PC-9 (cell line): ENCODE results near the gene TBC1D10B. TPM values are rescaled to one million over a fixed set of nuclear protein-coding genes. Genes with fewer than 3 reads are reported as not detected.

Experiments used
- BruUV-seq: library from RNA; stranded (reverse); fragments of 400-500 nt; replicated peaks from 2 replicates; lab custom pipeline; 2021; lab: Mats Ljungman, UMichigan
- CTCF ChIA-PET: fragments of 300-600 bp; sonication (Branson Sonifier 250); formaldehyde crosslinking; loops from one replicate; lab custom pipeline; 2022; ENCODE audit warnings: antibody characterized with exemption; lab: Charles Lee
- POLR2A ChIA-PET: fragments of 300-600 bp; sonication (Branson Sonifier 250); formaldehyde crosslinking; loops from one replicate; lab custom pipeline; 2022; ENCODE audit warnings: antibody characterized with exemption; ENCODE audit not compliant: unreplicated experiment; lab: Charles Lee
- DNase-seq, 2 experiments: peaks; one replicate each; pipeline versions ENCODE4 v3.0.0 to v3.0.0-alpha.2; 2015 to 2022; ENCODE audit warnings: mixed read lengths in 1 of 2
- H2AFZ ChIP-seq: fragments of 200-600 bp; sonication (generic); 2 replicates; pipeline ENCODE4 v1.8.1; 2017; ENCODE audit warnings: antibody characterized with exemption
- H3F3A ChIP-seq: fragments of 200-600 bp; sonication (generic); 2 replicates; pipeline ENCODE4 v1.8.1; 2017; ENCODE audit warnings: antibody characterized with exemption, mild to moderate bottlenecking, low read depth; ENCODE audit not compliant: insufficient read depth
- H3K27ac ChIP-seq: fragments of 200-600 bp; sonication (generic); 2 replicates; pipeline ENCODE4 v1.6.1; 2016; ENCODE audit warnings: mixed run types
- H3K27me3 ChIP-seq: fragments of 200-600 bp; sonication (generic); 2 replicates; pipeline ENCODE4 v1.6.1; 2016; ENCODE audit warnings: low read depth, mixed run types; ENCODE audit not compliant: insufficient read depth
- H3K36me3 ChIP-seq: fragments of 200-600 bp; sonication (generic); 2 replicates; pipeline ENCODE4 v1.6.1; 2016; ENCODE audit warnings: low read depth, mixed run types
- H3K4me1 ChIP-seq: fragments of 200-600 bp; sonication (generic); replicated peaks from 2 replicates; pipeline ENCODE4 v1.6.1; 2016; ENCODE audit warnings: mixed run types; ENCODE audit not compliant: insufficient read depth
- H3K4me2 ChIP-seq: fragments of 200-600 bp; sonication (generic); 2 replicates; pipeline ENCODE4 v1.6.1; 2017; ENCODE audit warnings: mixed run types
- H3K4me3 ChIP-seq: fragments of 200-600 bp; sonication (generic); 2 replicates; pipeline ENCODE4 v1.6.1; 2016; ENCODE audit warnings: mixed run types
- H3K79me2 ChIP-seq: fragments of 200-600 bp; sonication (generic); 2 replicates; pipeline ENCODE4 v1.6.1; 2017; ENCODE audit warnings: low read depth, mixed run types
- H3K9me2 ChIP-seq: fragments of 200-600 bp; sonication (generic); 2 replicates; pipeline ENCODE4 v1.8.1; 2017; ENCODE audit warnings: mild to moderate bottlenecking; ENCODE audit not compliant: insufficient read depth
- H3K9me3 ChIP-seq: fragments of 200-600 bp; sonication (generic); 2 replicates; pipeline ENCODE4 v1.8.1; 2016; ENCODE audit warnings: low read depth; ENCODE audit not compliant: insufficient read depth
- H4K20me1 ChIP-seq: fragments of 200-600 bp; sonication (generic); 2 replicates; pipeline ENCODE4 v1.8.1; 2017; ENCODE audit not compliant: insufficient read depth
- CTCF ChIP-seq: fragments of 200-600 bp; sonication (generic); conservative IDR thresholded peaks from 2 replicates; pipeline ENCODE4 v1.6.1; 2017; ENCODE audit warnings: mixed run types, antibody characterized with exemption, mild to moderate bottlenecking, moderate library complexity
- EZH2 ChIP-seq: fragments of 200-600 bp; sonication (generic); IDR thresholded peaks from 2 replicates; pipeline ENCODE4 v1.8.0; 2017; ENCODE audit warnings: antibody characterized with exemption, low read depth
- intact Hi-C: fragments of 100-400 bp; cut with micrococcal nuclease; formaldehyde crosslinking; loops from one replicate; pipeline ENCODE4 v1.10.0; 2022; ENCODE audit not compliant: unreplicated experiment
- total RNA-seq: library from RNA; stranded (reverse); gene quantifications from 2 replicates; pipeline ENCODE4 v1.2.3, GENCODE V29; 2021

TBC1D10B gene
- total RNA-seq, 1 experiment from 2014 or later = 85.0 TPM

- POLR2A ChIA-PET = interaction anchor here (0.7 kb wide), 1 partner anchor 558 kb away, joined by 4 read pairs; no protein-coding TSS in a partner anchor
- Histone ChIP-seq H3K27me3 (no peaks in the 10 kb centered on the region), H3K9me2 (no peaks in the 10 kb centered on the region), H3F3A (peaks cover 31% of the 10 kb centered on the region), H3K4me1 (peaks cover 19% of the 10 kb centered on the region), H3K4me2 (peak overlapping the region; percentile 98; the same call in 1 of the 2 replicates), H3K36me3 (no peaks in the 10 kb centered on the region), H4K20me1 (no peaks in the 10 kb centered on the region), H3K27ac (no peak overlapping the region), H3K79me2 (peaks cover 13% of the 10 kb centered on the region; the same call in 1 of the 2 replicates), H3K9me3 (no peaks in the 10 kb centered on the region), H2AFZ (no peak overlapping the region), H3K4me3 (no peak overlapping the region)
- TF ChIP-seq CTCF = no peak
- no peak for TF ChIP-seq EZH2
- intact Hi-C loops = no loop called here
- DNase-seq = no peak
- TSS peak; percentile 51 for BruUV-seq
- CTCF ChIA-PET = interaction anchor here (0.6 kb wide), 1 partner anchor 16 kb away, joined by 5 read pairs; no protein-coding TSS in a partner anchor
These were observed 9.9 kb upstream of the TBC1D10B start for GRCh38 chr16:30380072-30380802.

DNA sequence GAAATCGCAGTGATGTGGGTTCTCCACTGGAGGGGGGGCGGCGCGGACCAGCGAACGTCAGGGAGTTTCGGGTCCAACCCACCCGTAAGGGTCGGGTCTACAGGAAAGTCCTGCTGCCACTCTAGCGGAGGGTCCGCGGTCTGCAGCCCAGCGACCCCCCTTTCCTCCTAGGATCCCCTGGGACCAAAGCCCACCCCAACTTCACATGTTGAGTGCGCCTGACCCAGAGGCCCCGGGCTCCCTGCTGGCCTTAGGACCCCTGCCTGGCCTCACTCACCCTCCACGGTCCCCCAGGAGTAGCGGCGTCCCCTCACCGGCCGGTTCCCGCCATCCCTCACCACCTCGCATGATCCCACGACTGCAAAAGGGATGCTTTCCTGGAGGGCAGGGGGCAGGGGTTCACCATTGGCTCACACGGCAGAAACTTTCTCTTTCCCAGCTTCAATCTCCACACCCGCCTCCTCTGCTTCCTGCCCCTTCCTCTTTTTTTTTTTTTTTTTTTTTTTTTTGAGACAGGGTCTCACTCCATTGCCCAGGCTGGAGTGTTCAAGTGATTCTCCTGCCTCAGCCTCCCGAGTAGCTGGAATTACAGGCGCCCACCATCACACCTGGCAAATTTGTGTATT is 9.0 kb upstream of the TBC1D10B start:
- H3K27me3 ChIP-seq = no peaks in the 10 kb centered on the region
- no peaks in the 10 kb centered on the region for H3K9me2 ChIP-seq
- TF ChIP-seq EZH2 (no peak), CTCF (no peak)
- peak overlapping the region; percentile 92 for H3K27ac ChIP-seq
- no peaks in the 10 kb centered on the region for H3K36me3 ChIP-seq
- POLR2A ChIA-PET = no interaction called here
- peaks cover 19% of the 10 kb centered on the region for H3K4me1 ChIP-seq
- peak overlapping the region; percentile 98 for H3K4me2 ChIP-seq
- H3K4me3 ChIP-seq = peak overlapping the region; percentile 80
- peaks cover 31% of the 10 kb centered on the region for H3F3A ChIP-seq
- H3K79me2 ChIP-seq = peaks cover 13% of the 10 kb centered on the region; the same call in 1 of the 2 replicates
- CTCF ChIA-PET = interaction anchor here (0.6 kb wide), 1 partner anchor 17 kb away, joined by 5 read pairs; no protein-coding TSS in a partner anchor
- intact Hi-C loops = loop anchor here (2.0 to 5.0 kb wide), 4 partner anchors 44 to 287 kb away; partner anchors contain the start of genes FBRS, TBX6 and ZNF768
- no TSS peak for BruUV-seq
- H2AFZ ChIP-seq = peak overlapping the region; percentile 71; the same call in 1 of the 2 replicates
- no peaks in the 10 kb centered on the region for H3K9me3 ChIP-seq
- no peaks in the 10 kb centered on the region for H4K20me1 ChIP-seq
- DNase-seq = no peak
